DMS 273 (cell line): ENCODE data around the gene KCNH2.

ENCODE experiments used
- DNase-seq: peaks from one replicate; lab custom pipeline; 2025; ENCODE audit not compliant: unreplicated experiment; lab: John Stamatoyannopoulos, UW

Gene KCNH2

GRCh38 chr7:150975536-150976319 is 2.4 kb downstream of the KCNH2 start:
- peak; percentile 83 for DNase-seq

- DNase-seq = peak; percentile 82
Observed at GRCh38 chr7:150974468-150975391, 3.4 kb downstream of the KCNH2 start.

GRCh38 chr7:150973571-150974451 is 4.3 kb downstream of the KCNH2 start:
- DNase-seq = no peak

GRCh38 chr7:150972741-150973140 is 5.4 kb downstream of the KCNH2 start:
- DNase-seq = no peak

GRCh38 chr7:150972023-150972468 is 6.1 kb downstream of the KCNH2 start:
- peak; percentile 90 for DNase-seq

GRCh38 chr7:150971242-150972022 is 6.7 kb downstream of the KCNH2 start:
- peak; percentile 54 for DNase-seq

- DNase-seq = no peak
Observed at GRCh38 chr7:150970424-150970823, 7.7 kb downstream of the KCNH2 start.

GRCh38 chr7:150969475-150969874 is 8.6 kb downstream of the KCNH2 start:
- DNase-seq = no peak

- no peak for DNase-seq
Observed at GRCh38 chr7:150968734-150969372, 9.3 kb downstream of the KCNH2 start.

- DNase-seq = no peak
Observed at GRCh38 chr7:150968056-150968733, 9.9 kb downstream of the KCNH2 start.

GRCh38 chr7:150967349-150967748 is 10.8 kb downstream of the KCNH2 start:
- no peak for DNase-seq

GRCh38 chr7:150966002-150966401 is 12.1 kb downstream of the KCNH2 start:
- DNase-seq = peak; percentile 56

GRCh38 chr7:150965273-150965830 is 12.8 kb downstream of the KCNH2 start:
- DNase-seq = no peak

- DNase-seq = peak; percentile 81
Observed at GRCh38 chr7:150964593-150965111, 13.5 kb downstream of the KCNH2 start.

GRCh38 chr7:150963707-150964559 is 14.2 kb downstream of the KCNH2 start:
- DNase-seq = no peak

GRCh38 chr7:150962553-150963399 is 15.3 kb downstream of the KCNH2 start:
- peak; percentile 86 for DNase-seq

GRCh38 chr7:150962290-150962552 is 15.9 kb downstream of the KCNH2 start:
- DNase-seq = no peak
